Measurements from ENCODE around the gene PRDX2. TPM values are rescaled to one million over a fixed set of nuclear protein-coding genes. Genes with fewer than 3 reads are reported as not detected.
"Not testable (repeated sequence)": the region's sequence is repeated elsewhere in the genome, so short reads cannot be mapped to it uniquely, and the experiment has no call there.

PRDX2 gene
- total RNA-seq, 1 donor from 2014 or later, result 294 TPM

GRCh38 chr19:12804051-12804450 lies 2.5 kb upstream of the PRDX2 start:
- Mint-ChIP-seq H3K27me3 (no peaks in the 10 kb centered on the region), H3K27ac (no peak overlapping the region), H3K36me3 (ENCODE audit: low read depth) (peaks cover 29% of the 10 kb centered on the region), H3K9me3 (no peaks in the 10 kb centered on the region), H3K4me1 (peaks cover 33% of the 10 kb centered on the region), H3K4me3 (peak overlapping the region; percentile 7)
- intact Hi-C loops (cut with micrococcal nuclease), result no loop called here
- no peak for DNase-seq

GRCh38 chr19:12802267-12803106 lies 887 bp upstream of the PRDX2 start:
- peaks cover 30% of the 10 kb centered on the region for H3K4me1 Mint-ChIP-seq
- intact Hi-C loops (cut with micrococcal nuclease), result no loop called here
- DNase-seq, result no peak
- peak overlapping the region; percentile 93 for H3K4me3 Mint-ChIP-seq
- H3K9me3 Mint-ChIP-seq, result no peaks in the 10 kb centered on the region
- H3K36me3 Mint-ChIP-seq (ENCODE audit: low read depth), result peaks cover 28% of the 10 kb centered on the region
- H3K27ac Mint-ChIP-seq, result peak overlapping the region; percentile 23
- H3K27me3 Mint-ChIP-seq, result no peaks in the 10 kb centered on the region

GRCh38 chr19:12800923-12801465 lies 606 bp downstream of the PRDX2 start:
- intact Hi-C loops (cut with micrococcal nuclease), result loop anchor here (2.0 kb wide), 1 partner anchor 46 kb away; no protein-coding TSS in a partner anchor
- H3K9me3 Mint-ChIP-seq, result no peaks in the 10 kb centered on the region
- H3K27me3 Mint-ChIP-seq, result no peaks in the 10 kb centered on the region
- peak overlapping the region; percentile 89 for H3K27ac Mint-ChIP-seq
- DNase-seq, result no peak
- peaks cover 26% of the 10 kb centered on the region for H3K36me3 Mint-ChIP-seq (ENCODE audit: low read depth)
- H3K4me3 Mint-ChIP-seq, result peak overlapping the region; percentile 93
- peaks cover 28% of the 10 kb centered on the region for H3K4me1 Mint-ChIP-seq

GRCh38 chr19:12800466-12800770 lies 1.2 kb downstream of the PRDX2 start:
- Mint-ChIP-seq H3K27me3 (no peaks in the 10 kb centered on the region), H3K36me3 (ENCODE audit: low read depth) (peaks cover 26% of the 10 kb centered on the region), H3K27ac (no peak overlapping the region), H3K4me1 (peaks cover 30% of the 10 kb centered on the region), H3K4me3 (peak overlapping the region; percentile 93), H3K9me3 (no peaks in the 10 kb centered on the region)
- intact Hi-C loops (cut with micrococcal nuclease), result loop anchor here (2.0 kb wide), 1 partner anchor 46 kb away; no protein-coding TSS in a partner anchor
- DNase-seq, result peak; percentile 56

GRCh38 chr19:12799742-12800465 lies 1.7 kb downstream of the PRDX2 start:
- H3K27ac Mint-ChIP-seq, result no peak overlapping the region
- peak overlapping the region; percentile 93 for H3K4me3 Mint-ChIP-seq
- peak; percentile 55 for DNase-seq
- peaks cover 34% of the 10 kb centered on the region for H3K4me1 Mint-ChIP-seq
- intact Hi-C loops (cut with micrococcal nuclease), result loop anchor here (2.0 kb wide), 1 partner anchor 47 kb away; no protein-coding TSS in a partner anchor
- H3K27me3 Mint-ChIP-seq, result no peaks in the 10 kb centered on the region
- H3K9me3 Mint-ChIP-seq, result no peaks in the 10 kb centered on the region
- peaks cover 26% of the 10 kb centered on the region for H3K36me3 Mint-ChIP-seq (ENCODE audit: low read depth)

- H3K27ac Mint-ChIP-seq; H3K4me3 Mint-ChIP-seq; H3K27me3 Mint-ChIP-seq; DNase-seq; H3K9me3 Mint-ChIP-seq; intact Hi-C loops (cut with micrococcal nuclease): not testable (repeated sequence)
- peaks cover 42% of the 10 kb centered on the region for H3K4me1 Mint-ChIP-seq
- peaks cover 37% of the 10 kb centered on the region for H3K36me3 Mint-ChIP-seq (ENCODE audit: low read depth)
Observed at GRCh38 chr19:12797607-12798006, 4.0 kb downstream of the PRDX2 start.

- Mint-ChIP-seq H3K36me3 (ENCODE audit: low read depth) (peaks cover 42% of the 10 kb centered on the region), H3K9me3 (no peaks in the 10 kb centered on the region), H3K27me3 (no peaks in the 10 kb centered on the region), H3K27ac (no peak overlapping the region), H3K4me3 (no peak overlapping the region), H3K4me1 (peaks cover 37% of the 10 kb centered on the region)
- DNase-seq, result peak; percentile 57
- intact Hi-C loops (cut with micrococcal nuclease), result no loop called here
Observed at GRCh38 chr19:12797141-12797587, 4.4 kb downstream of the PRDX2 start.

GRCh38 chr19:12796146-12797071 lies 5.2 kb downstream of the PRDX2 start:
- no peaks in the 10 kb centered on the region for H3K27me3 Mint-ChIP-seq
- peaks cover 48% of the 10 kb centered on the region for H3K36me3 Mint-ChIP-seq (ENCODE audit: low read depth)
- intact Hi-C loops (cut with micrococcal nuclease), result loop anchor here (1.0 kb wide), 3 partner anchors 19 to 36 kb away; no protein-coding TSS in a partner anchor
- H3K27ac Mint-ChIP-seq, result peak overlapping the region; percentile 90
- peak overlapping the region; percentile 83 for H3K4me3 Mint-ChIP-seq
- H3K9me3 Mint-ChIP-seq, result no peaks in the 10 kb centered on the region
- H3K4me1 Mint-ChIP-seq, result peaks cover 36% of the 10 kb centered on the region
- peak; percentile 94 for DNase-seq

- intact Hi-C loops (cut with micrococcal nuclease), result loop anchor here (5.0 kb wide), 1 partner anchor 73 kb away; the partner anchor contains the start of gene TNPO2
- peak overlapping the region; percentile 92 for H3K27ac Mint-ChIP-seq
- no peaks in the 10 kb centered on the region for H3K27me3 Mint-ChIP-seq
Observed at GRCh38 chr19:12794971-12795381, 6.6 kb downstream of the PRDX2 start.

GRCh38 chr19:12794196-12794941 lies 7.2 kb downstream of the PRDX2 start:
- H3K4me1 Mint-ChIP-seq, result peaks cover 34% of the 10 kb centered on the region
- peak; percentile 73 for DNase-seq
- peak overlapping the region; percentile 92 for H3K27ac Mint-ChIP-seq
- peaks cover 36% of the 10 kb centered on the region for H3K36me3 Mint-ChIP-seq (ENCODE audit: low read depth)
- no peaks in the 10 kb centered on the region for H3K27me3 Mint-ChIP-seq
- H3K4me3 Mint-ChIP-seq, result peak overlapping the region; percentile 84
- intact Hi-C loops (cut with micrococcal nuclease), result loop anchor here (5.0 kb wide), 1 partner anchor 72 kb away; the partner anchor contains the start of gene TNPO2
- H3K9me3 Mint-ChIP-seq, result no peaks in the 10 kb centered on the region

More at GRCh38 chr19:12794971-12795381, 6.6 kb downstream of the PRDX2 start:
- Mint-ChIP-seq H3K4me3 (peak overlapping the region; percentile 84), H3K36me3 (ENCODE audit: low read depth) (peaks cover 40% of the 10 kb centered on the region), H3K4me1 (peaks cover 38% of the 10 kb centered on the region), H3K9me3 (no peaks in the 10 kb centered on the region)
- no peak for DNase-seq

- peaks cover 29% of the 10 kb centered on the region for H3K36me3 Mint-ChIP-seq (ENCODE audit: low read depth)
- intact Hi-C loops (cut with micrococcal nuclease), result loop anchor here (2.0 to 5.0 kb wide), 2 partner anchors 71 to 363 kb away; partner anchors contain the start of gene TNPO2
- no peaks in the 10 kb centered on the region for H3K27me3 Mint-ChIP-seq
- no peaks in the 10 kb centered on the region for H3K9me3 Mint-ChIP-seq
- peaks cover 40% of the 10 kb centered on the region for H3K4me1 Mint-ChIP-seq
- peak overlapping the region; percentile 97 for H3K27ac Mint-ChIP-seq
- peak; percentile 98 for DNase-seq
- peak overlapping the region; percentile 96 for H3K4me3 Mint-ChIP-seq
Observed at GRCh38 chr19:12793290-12794195, 8.1 kb downstream of the PRDX2 start.

All from activated CD4-positive, alpha-beta T cell treated with anti-CD3 and anti-CD28 coated beads, Interleukin-2, amount 10 ng/mL, durations not matched to agents 24 days and 14 days (primary cell).